SU-DHL-6 (cell line): ENCODE measurements around the gene SDR39U1.

Experiments
- H2AFZ ChIP-seq: fragments of 200-600 bp; sonication (generic); 2 replicates; pipeline ENCODE4 v1.6.1; 2014; ENCODE audit warnings: low read depth, mild to moderate bottlenecking, moderate library complexity, mixed read lengths, antibody characterized with exemption, low read length; ENCODE audit not compliant: severe bottlenecking
- H3F3A ChIP-seq: fragments of 200-600 bp; shearing (Covaris generic); 2 replicates; pipeline ENCODE4 v1.6.0; 2016; ENCODE audit warnings: antibody characterized with exemption, mild to moderate bottlenecking; ENCODE audit not compliant: insufficient read depth
- H3K27ac ChIP-seq: fragments of 200-600 bp; sonication (generic); 2 replicates; pipeline ENCODE4 v1.5.1; 2016; ENCODE audit warnings: low read depth, mild to moderate bottlenecking, low read length, moderate library complexity, mixed read lengths
- H3K27me3 ChIP-seq: fragments of 200-600 bp; sonication (generic), shearing (Covaris generic); 2 replicates; pipeline ENCODE4 v1.6.0; 2014; ENCODE audit warnings: mild to moderate bottlenecking, low read length
- H3K36me3 ChIP-seq: fragments of 200-600 bp; sonication (generic); 2 replicates; pipeline ENCODE4 v1.6.1; 2014; ENCODE audit warnings: mild to moderate bottlenecking, low read length, mixed read lengths
- H3K4me2 ChIP-seq: fragments of 300-600, 200-600 bp; shearing (Covaris generic), sonication (generic); 2 replicates; pipeline ENCODE4 v1.6.0; 2014; ENCODE audit warnings: low read length, low read depth, mild to moderate bottlenecking; ENCODE audit not compliant: poor library complexity, severe bottlenecking
- H3K4me3 ChIP-seq: fragments of 200-600 bp; sonication (generic); 2 replicates; pipeline ENCODE4 v1.5.1; 2014; ENCODE audit warnings: antibody characterized with exemption, low read length, mild to moderate bottlenecking, mixed read lengths; ENCODE audit not compliant: insufficient read depth, poor library complexity, severe bottlenecking
- H3K79me2 ChIP-seq: fragments of 200-600 bp; sonication (generic); 2 replicates; pipeline ENCODE4 v1.6.1; 2014; ENCODE audit warnings: mild to moderate bottlenecking, low read length, moderate library complexity; ENCODE audit not compliant: insufficient read depth
- H3K9ac ChIP-seq: fragments of 200-600 bp; sonication (generic); 2 replicates; pipeline ENCODE4 v1.7.0; 2014; ENCODE audit warnings: mild to moderate bottlenecking, low read length
- H3K9me2 ChIP-seq: fragments of 200-600 bp; sonication (generic); replicated peaks from 2 replicates; pipeline ENCODE4 v1.6.1; 2014; ENCODE audit warnings: low read length; ENCODE audit not compliant: insufficient read depth
- H3K9me3 ChIP-seq: fragments of 200-600 bp; sonication (generic); 2 replicates; pipeline ENCODE4 v1.6.1; 2014; ENCODE audit warnings: low read length, mixed read lengths; ENCODE audit not compliant: insufficient read depth
- H4K20me1 ChIP-seq: fragments of 200-600 bp; sonication (generic); 2 replicates; pipeline ENCODE4 v1.6.1; 2014; ENCODE audit warnings: low read depth, mild to moderate bottlenecking, antibody characterized with exemption, low read length, moderate library complexity, mixed read lengths
- CTCF ChIP-seq: fragments of 200-600 bp; sonication (generic); IDR thresholded peaks from one replicate; pipeline ENCODE4 v1.5.1; 2017; ENCODE audit warnings: antibody characterized with exemption, mild to moderate bottlenecking, low read length, moderate library complexity; ENCODE audit not compliant: insufficient read depth, poor library complexity, severe bottlenecking
- EZH2phosphoT487 ChIP-seq: fragments of 200-600 bp; sonication (generic), shearing (Covaris generic); conservative IDR thresholded peaks from 2 replicates; pipeline ENCODE4 v1.6.1; 2018; ENCODE audit warnings: mild to moderate bottlenecking, antibody characterized with exemption, low read length, moderate library complexity, mixed read lengths

SDR39U1 gene

GRCh38 chr14:24398653-24399446, 43.7 kb downstream of the SDR39U1 start, which contains the start of gene NYNRIN:
Gene NYNRIN, plus strand, starts transcription at chr14:24399003. Its CDS starts 244 bp downstream, at chr14:24399247.
- Histone ChIP-seq H3K9me2 (no peaks in the 10 kb centered on the region), H3K9me3 (no peaks in the 10 kb centered on the region), H3K36me3 (no peaks in the 10 kb centered on the region), H4K20me1 (no peaks in the 10 kb centered on the region), H3K79me2 (no peaks in the 10 kb centered on the region), H3K9ac (no peak within 1 kb of the TSS), H3K4me2 (no peak within 1 kb of the TSS), H3F3A (no peaks in the 10 kb centered on the region), H3K27me3 (no peaks in the 10 kb centered on the region), H3K27ac (no peak within 1 kb of the TSS), H3K4me3 (no peak within 1 kb of the TSS), H2AFZ (no peak within 1 kb of the TSS)
- no peak for TF ChIP-seq EZH2phosphoT487
- no peak for TF ChIP-seq CTCF

GRCh38 chr14:24398293-24398652, 44.3 kb downstream of the SDR39U1 start:
- no peaks in the 10 kb centered on the region for H3K79me2 ChIP-seq
- H3K9ac ChIP-seq: no peak overlapping the region
- no peaks in the 10 kb centered on the region for H3K36me3 ChIP-seq
- no peaks in the 10 kb centered on the region for H4K20me1 ChIP-seq
- H3F3A ChIP-seq: no peaks in the 10 kb centered on the region
- H3K9me3 ChIP-seq: no peaks in the 10 kb centered on the region
- H3K9me2 ChIP-seq: no peaks in the 10 kb centered on the region
- H3K27ac ChIP-seq: no peak overlapping the region
- no peak overlapping the region for H2AFZ ChIP-seq
- no peak overlapping the region for H3K4me2 ChIP-seq
- TF ChIP-seq EZH2phosphoT487 (no peak), CTCF (no peak)
- no peak overlapping the region for H3K4me3 ChIP-seq
- H3K27me3 ChIP-seq: no peaks in the 10 kb centered on the region

- Histone ChIP-seq H3K27me3 (no peaks in the 10 kb centered on the region), H4K20me1 (no peaks in the 10 kb centered on the region), H3F3A (no peaks in the 10 kb centered on the region), H3K79me2 (no peaks in the 10 kb centered on the region), H3K4me2 (no peak overlapping the region), H3K27ac (no peak overlapping the region), H3K9me3 (no peaks in the 10 kb centered on the region), H3K9ac (no peak overlapping the region), H2AFZ (no peak overlapping the region), H3K9me2 (no peaks in the 10 kb centered on the region), H3K4me3 (no peak overlapping the region), H3K36me3 (no peaks in the 10 kb centered on the region)
- TF ChIP-seq CTCF (no peak), EZH2phosphoT487 (no peak)
Observed at GRCh38 chr14:24397639-24398292, 44.8 kb downstream of the SDR39U1 start.
